H1 (cell line): Measurements from ENCODE around the gene HCST. TPM values are rescaled to one million over a fixed set of nuclear protein-coding genes. Genes with fewer than 3 reads are reported as not detected.

Experiments
- CEBPB ChIP-seq: IDR thresholded peaks from 2 replicates; pipeline ENCODE4 v1.6.1; 2012; ENCODE audit warnings: low read depth, low read length
- CHD2 ChIP-seq: IDR thresholded peaks from 2 replicates; pipeline ENCODE4 v1.6.1; 2012; ENCODE audit warnings: low read length, improper control_type of control experiment
- polyA plus RNA-seq, 7 experiments: library from polyadenylated mRNA; depleted of rRNA in 3 of 7; stranded (reverse) in 5 of 7; unstranded in 2 of 7; fragments of >200 nt in 5 of 7; fragments of 200-250 nt in 2 of 7; gene quantifications; 1 replicate in 5 of 7; 2 replicates in 1 of 7; 4 replicates in 1 of 7; pipeline versions ENCODE4 v1.2.1 to v1.2.3, GENCODE V29; 2011 to 2013; ENCODE audit warnings: missing spikeins in 2 of 7, mixed read lengths in 2 of 7
- total RNA-seq: library from RNA; stranded (reverse); fragmentation: NEBNext Ultra II Directional; extraction: Animal tissue kit (Norgen Biotek cat#: 25700); gene quantifications from 2 replicates; pipeline ENCODE4 v1.2.1, GENCODE V29; 2021

HCST gene
- total and polyA plus RNA-seq, 2 of the 8 experiments (the other 6 are each of a cell fraction or from before 2014, with no cell fraction given), result 2.8 TPM; not detected in 1

- TF ChIP-seq CEBPB (no peak), CHD2 (no peak)
These were observed 39.3 kb upstream of the HCST start (continued) for GRCh38 chr19:35863018-35863417.
